WTC11 (cell line): ENCODE data around the gene ADM5.

Experiments
- CBFB ChIP-seq: sonication (generic); formaldehyde crosslinking; IDR thresholded peaks from 2 replicates; pipeline ENCODE4 v1.8.1; 2022; ENCODE audit warnings: mild to moderate bottlenecking, low read depth, missing genetic modification reagents
- FOXP1 ChIP-seq: sonication (generic); formaldehyde crosslinking; IDR thresholded peaks from 2 replicates; pipeline ENCODE4 v1.8.0; 2022; ENCODE audit warnings: missing genetic modification reagents, mild to moderate bottlenecking, moderate library complexity, borderline replicate concordance
- GTF2I ChIP-seq: fragments of 250-450 bp; sonication (Bioruptor Pico); conservative IDR thresholded peaks from 2 replicates; pipeline ENCODE4 v1.4.0; 2021; ENCODE audit warnings: mild to moderate bottlenecking
- IRF2 ChIP-seq: sonication (generic); formaldehyde crosslinking; IDR thresholded peaks from 2 replicates; pipeline ENCODE4 v1.8.0; 2022; ENCODE audit warnings: low read depth, missing genetic modification reagents, borderline replicate concordance
- NR3C1 ChIP-seq: sonication (generic); formaldehyde crosslinking; conservative IDR thresholded peaks from 2 replicates; pipeline ENCODE4 v1.8.1; 2023; ENCODE audit warnings: low read depth, mild to moderate bottlenecking, missing genetic modification reagents
- OVOL2 ChIP-seq: fragments of 250-450 bp; sonication (Bioruptor Pico); IDR thresholded peaks from 2 replicates; pipeline ENCODE4 v1.9.0; 2021; ENCODE audit warnings: mild to moderate bottlenecking, borderline replicate concordance
- RORB ChIP-seq: fragments of 250-450 bp; sonication (Bioruptor Pico); IDR thresholded peaks from 2 replicates; pipeline ENCODE4 v1.9.0; 2021; ENCODE audit warnings: mild to moderate bottlenecking
- SP1 ChIP-seq: sonication (generic); formaldehyde crosslinking; conservative IDR thresholded peaks from 2 replicates; pipeline ENCODE4 v1.8.1; 2022; ENCODE audit warnings: missing genetic modification reagents
- ZMAT4 ChIP-seq: fragments of 250-450 bp; sonication (Bioruptor Pico); IDR thresholded peaks from 2 replicates; pipeline ENCODE4 v1.9.0; 2021; ENCODE audit warnings: mild to moderate bottlenecking
- ZNF232 ChIP-seq: sonication (generic); formaldehyde crosslinking; IDR thresholded peaks from 2 replicates; pipeline ENCODE4 v1.8.0; 2022; ENCODE audit warnings: mild to moderate bottlenecking, missing genetic modification reagents
- ZNF263 ChIP-seq: sonication (generic); formaldehyde crosslinking; IDR thresholded peaks from 2 replicates; pipeline ENCODE4 v1.8.1; 2022; ENCODE audit warnings: low read depth, mild to moderate bottlenecking, moderate library complexity, missing genetic modification reagents
- TF ChIP-seq, protein P1 (sequence below): fragments of 200-600 bp; IDR thresholded peaks from 2 replicates; pipeline ENCODE4 v1.8.0; 2022; ENCODE audit warnings: antibody characterized with exemption

- TF ChIP-seq, protein P1, sequence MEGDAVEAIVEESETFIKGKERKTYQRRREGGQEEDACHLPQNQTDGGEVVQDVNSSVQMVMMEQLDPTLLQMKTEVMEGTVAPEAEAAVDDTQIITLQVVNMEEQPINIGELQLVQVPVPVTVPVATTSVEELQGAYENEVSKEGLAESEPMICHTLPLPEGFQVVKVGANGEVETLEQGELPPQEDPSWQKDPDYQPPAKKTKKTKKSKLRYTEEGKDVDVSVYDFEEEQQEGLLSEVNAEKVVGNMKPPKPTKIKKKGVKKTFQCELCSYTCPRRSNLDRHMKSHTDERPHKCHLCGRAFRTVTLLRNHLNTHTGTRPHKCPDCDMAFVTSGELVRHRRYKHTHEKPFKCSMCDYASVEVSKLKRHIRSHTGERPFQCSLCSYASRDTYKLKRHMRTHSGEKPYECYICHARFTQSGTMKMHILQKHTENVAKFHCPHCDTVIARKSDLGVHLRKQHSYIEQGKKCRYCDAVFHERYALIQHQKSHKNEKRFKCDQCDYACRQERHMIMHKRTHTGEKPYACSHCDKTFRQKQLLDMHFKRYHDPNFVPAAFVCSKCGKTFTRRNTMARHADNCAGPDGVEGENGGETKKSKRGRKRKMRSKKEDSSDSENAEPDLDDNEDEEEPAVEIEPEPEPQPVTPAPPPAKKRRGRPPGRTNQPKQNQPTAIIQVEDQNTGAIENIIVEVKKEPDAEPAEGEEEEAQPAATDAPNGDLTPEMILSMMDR = no peak
- no peak for TF ChIP-seq OVOL2 (CRISPR knock-in tag)
- no peak for TF ChIP-seq IRF2 (CRISPR knock-in tag)
- TF ChIP-seq CBFB = no peak
- no peak for TF ChIP-seq GTF2I (CRISPR knock-in tag)
- TF ChIP-seq ZNF263 (CRISPR knock-in tag) = no peak
- no peak for TF ChIP-seq RORB (CRISPR knock-in tag)
- TF ChIP-seq FOXP1 = no peak
- TF ChIP-seq NR3C1 (CRISPR knock-in tag) = no peak
- no peak for TF ChIP-seq ZNF232 (CRISPR knock-in tag)
- TF ChIP-seq SP1 (CRISPR knock-in tag) = no peak
- TF ChIP-seq ZMAT4 = no peak
Observed at GRCh38 chr19:49660338-49660961, 28.9 kb upstream of the ADM5 start.
